Fibroblast of pulmonary artery (primary cell): ENCODE data around the gene SLC6A8.
"Not testable (repeated sequence)": the region's sequence is repeated elsewhere in the genome, so short reads cannot be mapped to it uniquely, and the experiment has no call there.

ENCODE experiments used
- DNase-seq: peaks from one replicate; pipeline ENCODE4 v3.0.0-alpha.2; 2010; ENCODE audit warnings: low read depth
- H3K4me3 ChIP-seq: replicated peaks from 2 replicates; pipeline ENCODE4 v1.5.1; 2011; ENCODE audit warnings: low read depth, mild to moderate bottlenecking, control low read depth, low read length, moderate library complexity
- TF ChIP-seq, protein P1 (sequence below): IDR thresholded peaks from 2 replicates; pipeline ENCODE4 v1.5.1; 2011; ENCODE audit warnings: mild to moderate bottlenecking, control low read depth, low read length, inconsistent platforms; ENCODE audit errors: missing control alignments

The SLC6A8 gene

DNA sequence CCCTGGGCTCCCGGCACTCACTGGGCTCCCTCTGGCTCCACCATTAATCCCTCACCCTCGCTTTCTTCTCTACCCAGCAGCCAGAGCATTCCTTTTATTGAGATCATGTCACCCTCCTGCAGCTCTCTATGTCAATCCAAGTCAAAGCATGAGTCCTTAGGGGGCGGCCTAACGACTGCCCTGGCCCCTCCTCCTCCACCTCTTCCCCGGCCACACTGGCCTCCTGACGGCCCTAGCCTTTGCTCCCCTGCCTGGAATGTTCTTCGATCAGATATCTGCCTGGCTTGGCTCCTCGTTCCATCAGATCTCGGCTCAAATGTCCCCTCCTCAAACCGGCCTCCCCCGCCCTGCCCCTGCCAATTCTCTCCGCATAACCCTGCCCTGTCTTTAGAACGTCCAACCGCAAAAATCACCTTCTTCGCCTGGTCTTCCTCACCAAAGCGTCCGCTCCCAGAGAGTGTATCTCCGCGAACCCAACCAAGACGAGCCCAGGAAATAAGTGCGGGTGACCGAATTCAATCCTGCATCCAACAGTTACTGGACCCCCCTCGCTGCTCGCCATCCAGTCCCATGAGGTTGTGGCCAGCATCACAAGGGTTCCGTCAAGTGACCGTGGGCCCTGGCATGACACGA is 13.4 kb upstream of the SLC6A8 start:
- DNase-seq, result no peak
- H3K4me3 ChIP-seq, result no peak overlapping the region
- TF ChIP-seq, protein P1, sequence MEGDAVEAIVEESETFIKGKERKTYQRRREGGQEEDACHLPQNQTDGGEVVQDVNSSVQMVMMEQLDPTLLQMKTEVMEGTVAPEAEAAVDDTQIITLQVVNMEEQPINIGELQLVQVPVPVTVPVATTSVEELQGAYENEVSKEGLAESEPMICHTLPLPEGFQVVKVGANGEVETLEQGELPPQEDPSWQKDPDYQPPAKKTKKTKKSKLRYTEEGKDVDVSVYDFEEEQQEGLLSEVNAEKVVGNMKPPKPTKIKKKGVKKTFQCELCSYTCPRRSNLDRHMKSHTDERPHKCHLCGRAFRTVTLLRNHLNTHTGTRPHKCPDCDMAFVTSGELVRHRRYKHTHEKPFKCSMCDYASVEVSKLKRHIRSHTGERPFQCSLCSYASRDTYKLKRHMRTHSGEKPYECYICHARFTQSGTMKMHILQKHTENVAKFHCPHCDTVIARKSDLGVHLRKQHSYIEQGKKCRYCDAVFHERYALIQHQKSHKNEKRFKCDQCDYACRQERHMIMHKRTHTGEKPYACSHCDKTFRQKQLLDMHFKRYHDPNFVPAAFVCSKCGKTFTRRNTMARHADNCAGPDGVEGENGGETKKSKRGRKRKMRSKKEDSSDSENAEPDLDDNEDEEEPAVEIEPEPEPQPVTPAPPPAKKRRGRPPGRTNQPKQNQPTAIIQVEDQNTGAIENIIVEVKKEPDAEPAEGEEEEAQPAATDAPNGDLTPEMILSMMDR, result no peak

DNA sequence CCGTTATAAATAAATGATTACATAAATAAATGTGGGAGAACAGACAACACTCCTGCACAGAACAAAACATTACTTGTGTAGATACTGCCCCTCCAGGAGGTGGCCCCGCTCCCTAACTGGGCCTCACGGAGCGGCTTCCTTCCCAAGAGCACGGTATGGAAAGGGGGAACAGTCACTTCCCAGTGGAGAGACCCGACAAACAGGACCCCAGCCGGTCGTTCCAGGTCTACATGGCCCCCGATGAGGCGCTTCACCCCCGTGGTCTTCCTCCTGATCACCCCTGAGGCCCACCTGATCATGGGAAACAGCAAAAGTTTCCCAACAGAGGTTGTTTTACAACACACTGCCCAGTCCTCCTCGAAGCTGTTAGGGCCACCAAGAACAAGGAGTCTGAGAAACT is 6.6 kb upstream of the SLC6A8 start:
- DNase-seq, result no peak
- no peak overlapping the region for H3K4me3 ChIP-seq
- TF ChIP-seq, protein P1, result no peak

DNA sequence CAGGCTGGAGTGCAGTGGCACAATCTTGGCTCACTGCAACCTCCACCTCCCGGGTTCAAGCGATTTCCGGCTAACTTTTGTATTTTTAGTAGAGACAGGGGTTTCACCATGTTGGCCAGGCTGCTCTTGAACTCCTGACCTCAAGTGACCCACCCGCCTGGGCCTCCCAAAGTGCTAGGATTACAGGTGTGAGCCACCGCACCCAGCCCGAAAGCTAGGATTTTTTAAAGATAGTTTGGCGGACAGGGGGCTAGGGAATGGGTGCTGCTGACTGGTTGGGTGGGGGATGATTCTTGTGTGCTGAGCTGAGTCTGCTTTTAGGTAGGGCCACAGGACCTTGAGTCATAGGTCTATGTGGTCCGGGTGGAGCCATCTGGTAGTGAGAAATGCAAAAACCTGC is 4.2 kb upstream of the SLC6A8 start:
- not testable (repeated sequence) for DNase-seq, H3K4me3 ChIP-seq

- DNase-seq, result no peak
- TF ChIP-seq, protein P1, result no peak
- no peak overlapping the region for H3K4me3 ChIP-seq
These were observed 3.1 kb upstream of the SLC6A8 start for GRCh38 chrX:153684467-153685155.

GRCh38 chrX:153685156-153685536 is 2.6 kb upstream of the SLC6A8 start:
- H3K4me3 ChIP-seq, result no peak overlapping the region
- DNase-seq, result no peak
- TF ChIP-seq, protein P1, result no peak

DNA sequence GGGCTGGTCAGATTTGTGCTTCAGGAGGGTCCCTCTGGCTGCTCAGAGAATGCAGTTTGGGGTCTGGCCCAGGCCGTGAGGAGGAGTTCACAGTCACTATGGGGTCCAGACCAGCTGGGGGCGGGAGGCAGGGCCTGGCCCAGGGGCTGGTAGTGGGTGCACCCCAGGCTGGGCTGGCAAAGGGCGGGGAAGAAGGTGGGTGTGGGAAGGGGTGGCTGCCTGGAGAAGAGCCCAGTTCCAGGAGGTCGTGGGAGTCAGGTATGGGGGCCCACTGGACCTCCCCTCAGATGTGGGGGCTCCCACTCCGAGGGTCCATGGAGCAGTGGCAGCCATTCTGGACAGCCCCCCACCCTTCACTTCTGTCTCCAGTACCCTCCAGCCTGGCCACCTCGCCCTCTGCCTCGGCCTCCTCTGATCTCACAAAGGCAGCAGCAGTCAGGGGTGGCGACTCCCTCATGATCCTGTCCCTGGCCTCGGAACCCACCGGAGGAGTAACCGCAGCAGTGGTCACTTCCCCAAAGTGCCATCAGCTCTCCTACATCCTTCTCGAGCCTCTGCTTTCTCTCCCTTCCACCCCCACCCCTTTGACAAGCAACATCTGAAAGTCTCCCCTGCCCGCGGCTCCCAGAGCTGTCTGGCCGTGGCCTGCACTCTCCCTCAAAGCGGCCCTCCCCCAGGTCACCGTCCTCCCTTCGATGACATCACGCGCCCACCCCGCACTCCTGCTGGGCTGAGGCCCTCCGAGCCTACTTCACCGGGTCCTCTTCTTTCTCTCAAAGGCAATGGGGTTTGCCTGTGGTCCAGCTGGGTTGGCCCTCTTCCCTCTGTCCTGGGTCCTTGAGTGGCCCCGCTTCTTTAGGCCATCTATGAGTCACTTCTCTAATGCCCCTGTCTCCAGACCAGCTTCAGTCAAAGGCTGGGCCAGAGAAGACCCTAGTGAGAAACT is 1.7 kb upstream of the SLC6A8 start:
- no peak overlapping the region for H3K4me3 ChIP-seq
- TF ChIP-seq, protein P1, result no peak
- DNase-seq, result no peak

DNA sequence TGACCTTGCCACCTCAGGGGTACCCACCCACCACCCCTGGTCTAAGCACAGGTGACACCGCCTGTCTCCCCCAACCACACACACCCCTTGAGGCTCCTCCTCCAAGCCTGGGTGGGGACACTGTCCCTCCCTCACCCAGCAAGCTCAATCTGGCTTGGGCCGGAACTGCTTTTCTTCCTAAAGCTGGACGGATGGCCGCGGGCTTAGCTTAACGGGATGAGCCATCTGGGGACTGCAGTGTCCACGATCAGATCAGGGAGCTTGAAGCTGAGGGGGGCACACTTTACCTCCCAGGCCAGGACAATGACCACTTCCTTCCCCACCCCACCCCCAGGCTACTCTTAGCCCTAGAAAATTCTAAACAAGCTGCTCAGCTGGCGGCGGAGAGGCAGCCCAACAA is 1.0 kb upstream of the SLC6A8 start:
- H3K4me3 ChIP-seq, result no peak overlapping the region
- TF ChIP-seq, protein P1, result no peak
- no peak for DNase-seq
